Gastrocnemius medialis (tissue), 4 donors: Measurements from ENCODE around the gene DIPK1C. TPM values are rescaled to one million over a fixed set of nuclear protein-coding genes. Genes with fewer than 3 reads are reported as not detected.
A peak's percentile ranks its signal among the peaks of the same experiment; 100 is the strongest.

ENCODE experiments used
- ATAC-seq, 2 donors: fragments of 150-250 bp; one replicate each; pipeline ENCODE4 v1.9.1; 2016
- DNase-seq, 2 donors: peaks; one replicate each; pipeline ENCODE4 v3.0.0-alpha.2; 2019
- H3K27ac ChIP-seq, 4 donors: fragments of 200-600 bp; sonication (generic); 1 replicate in 1 of 4; 2 replicates in 3 of 4; pipeline ENCODE4 v1.5.1; 2016 to 2018; ENCODE audit warnings: mild to moderate bottlenecking in 2 of 4, moderate library complexity in 1 of 4
- H3K27me3 ChIP-seq, 3 donors: fragments of 200-600 bp; sonication (generic) in 2 of 3; 1 replicate in 1 of 3; 2 replicates in 2 of 3; pipeline versions ENCODE4 v1.5.1 to v1.6.0; 2016 to 2019; ENCODE audit warnings: mild to moderate bottlenecking in 1 of 3, moderate library complexity in 1 of 3
- H3K36me3 ChIP-seq, 2 donors: fragments of 200-600 bp; sonication (generic) in 1 of 2; one replicate each; pipeline ENCODE4 v1.5.1; 2017 to 2018
- H3K4me1 ChIP-seq, 2 donors: fragments of 200-600 bp; sonication (generic) in 1 of 2; one replicate each; pipeline ENCODE4 v1.5.1; 2016 to 2017; ENCODE audit warnings: mild to moderate bottlenecking in 2 of 2
- H3K4me3 ChIP-seq, 4 donors: fragments of 200-600 bp; sonication (generic) in 3 of 4; 1 replicate in 1 of 4; 2 replicates in 3 of 4; pipeline ENCODE4 v1.5.1; 2016 to 2019; ENCODE audit warnings: mild to moderate bottlenecking in 2 of 4
- H3K9me3 ChIP-seq, 3 donors: fragments of 200-600 bp; sonication (generic) in 2 of 3; 1 replicate in 1 of 3; 2 replicates in 2 of 3; pipeline ENCODE4 v1.5.1; 2016 to 2019
- CTCF ChIP-seq, 5 experiments: fragments of 450-650 bp in 3 of 5; fragments of 200-600 bp in 2 of 5; sonication (generic) in 2 of 5; IDR thresholded peaks in 4 of 5; conservative IDR thresholded peaks in 1 of 5; 1 replicate in 4 of 5; 2 replicates in 1 of 5; pipeline ENCODE4 v1.5.1; 2016 to 2019; ENCODE audit warnings: antibody characterized with exemption in 5 of 5, mild to moderate bottlenecking in 3 of 5, moderate library complexity in 3 of 5
- POLR2A ChIP-seq, 2 donors: fragments of 450-650 bp; IDR thresholded peaks; one replicate each; pipeline ENCODE4 v1.6.1; 2017; ENCODE audit warnings: antibody characterized with exemption in 2 of 2, mild to moderate bottlenecking in 2 of 2, moderate library complexity in 2 of 2
- in situ Hi-C, 4 donors: fragments of 200-750 bp; cut with MboI; loops; one replicate each; pipeline versions ENCODE4 v1.15.0 to v1.8.0; 2017; ENCODE audit warnings: low sequenced_read_pairs in 4 of 4
- intact Hi-C: fragments of 100-400 bp; cut with DNase I; formaldehyde crosslinking; loops from one replicate; pipeline ENCODE4 v1.15.1; 2023; ENCODE audit warnings: low total_unique reads
- total RNA-seq, 4 donors: library from RNA; depleted of rRNA; stranded (reverse); fragments of >200 nt; gene quantifications; one replicate each; pipeline versions ENCODE4 v1.1.0 to v1.2.3, GENCODE V29; 2016

The DIPK1C gene
- total RNA-seq, 4 donors from 2014 or later = 0.07 to 2.0 TPM; not detected in 2

DNA sequence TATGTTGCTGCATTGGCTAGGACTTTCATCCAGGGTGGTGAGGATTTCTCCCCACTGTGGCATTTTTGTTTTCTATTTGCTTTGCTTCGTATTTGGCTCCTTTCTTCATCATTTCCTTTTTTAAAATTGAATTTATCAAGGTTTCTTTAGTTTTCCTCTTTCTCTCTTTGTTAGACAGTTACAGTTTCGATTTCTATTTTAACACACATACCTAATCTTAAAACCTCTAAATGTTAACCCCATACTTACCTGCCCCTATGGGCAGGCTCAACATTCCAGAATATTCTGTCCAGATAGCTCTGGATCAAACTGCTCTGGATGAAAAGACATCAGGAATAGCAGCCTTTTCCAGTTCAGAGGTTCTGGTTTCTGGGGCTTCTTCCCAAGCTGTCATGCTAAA, 49.2 kb downstream of the DIPK1C start:
- ATAC-seq (no peak), DNase-seq (no peak)
- TF ChIP-seq POLR2A (IDR thresholded peaks at IDR 0.05) = no peak
- TF ChIP-seq CTCF (IDR thresholded peaks at IDR 0.05 in 4 of 5, conservative IDR thresholded peaks at IDR 0.05 in 1 of 5) = no peak
- H3K4me1 ChIP-seq = no peaks in the 10 kb centered on the region
- in situ Hi-C loops (no loop called here), intact Hi-C loops (no loop called here)
- H3K4me3 ChIP-seq = peak overlapping the region in 1 of 4 donors; percentile 10
- H3K36me3 ChIP-seq = no peaks in the 10 kb centered on the region
- H3K9me3 ChIP-seq = no peaks in the 10 kb centered on the region
- H3K27me3 ChIP-seq = peaks cover 0 to 4% (median 3%) of the 10 kb centered on the region in 3 donors
- no peak overlapping the region for H3K27ac ChIP-seq

GRCh38 chr18:74402806-74403433, 54.2 kb downstream of the DIPK1C start:
- H3K9me3 ChIP-seq = no peaks in the 10 kb centered on the region
- peaks cover 0 to 8% of the 10 kb centered on the region in 2 donors for H3K4me1 ChIP-seq
- no peaks in the 10 kb centered on the region for H3K36me3 ChIP-seq
- in situ Hi-C loops (no loop called here), intact Hi-C loops (no loop called here)
- ATAC-seq = no peak
- no peak overlapping the region for H3K27ac ChIP-seq
- no peak overlapping the region for H3K4me3 ChIP-seq
- DNase-seq = no peak
- TF ChIP-seq CTCF (IDR thresholded peaks at IDR 0.05 in 4 of 5, conservative IDR thresholded peaks at IDR 0.05 in 1 of 5) (no peak), POLR2A (IDR thresholded peaks at IDR 0.05) (no peak)
- H3K27me3 ChIP-seq = no peaks in the 10 kb centered on the region

DNA sequence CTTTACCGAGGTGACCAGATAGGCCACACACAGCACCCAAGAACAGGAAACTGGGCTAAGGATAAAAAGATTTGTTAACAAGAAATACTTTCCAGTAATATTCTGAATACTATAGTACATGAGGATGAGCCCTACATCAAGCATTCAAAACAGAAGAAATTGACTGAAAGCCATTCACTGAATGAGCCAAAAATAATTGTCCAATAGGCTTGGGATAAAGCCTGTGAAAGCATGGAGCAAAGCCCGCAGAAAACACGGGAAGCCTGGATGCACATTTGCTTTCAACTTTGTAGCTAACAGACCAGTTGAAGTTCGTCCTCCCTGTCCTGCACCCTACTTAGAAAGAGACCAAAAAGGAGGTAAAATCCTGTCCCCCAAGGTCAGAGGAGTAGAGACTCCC, 56.3 kb downstream of the DIPK1C start:
- H3K27me3 ChIP-seq = no peaks in the 10 kb centered on the region
- no peak overlapping the region for H3K4me3 ChIP-seq
- no peaks in the 10 kb centered on the region for H3K9me3 ChIP-seq
- TF ChIP-seq POLR2A (IDR thresholded peaks at IDR 0.05) (no peak), CTCF (IDR thresholded peaks at IDR 0.05 in 4 of 5, conservative IDR thresholded peaks at IDR 0.05 in 1 of 5) (no peak)
- no peak for DNase-seq
- H3K27ac ChIP-seq = no peak overlapping the region
- H3K4me1 ChIP-seq = peaks cover 3 to 8% of the 10 kb centered on the region in 2 donors
- in situ Hi-C loops (no loop called here), intact Hi-C loops (no loop called here)
- ATAC-seq = no peak
- H3K36me3 ChIP-seq = no peaks in the 10 kb centered on the region

DNA sequence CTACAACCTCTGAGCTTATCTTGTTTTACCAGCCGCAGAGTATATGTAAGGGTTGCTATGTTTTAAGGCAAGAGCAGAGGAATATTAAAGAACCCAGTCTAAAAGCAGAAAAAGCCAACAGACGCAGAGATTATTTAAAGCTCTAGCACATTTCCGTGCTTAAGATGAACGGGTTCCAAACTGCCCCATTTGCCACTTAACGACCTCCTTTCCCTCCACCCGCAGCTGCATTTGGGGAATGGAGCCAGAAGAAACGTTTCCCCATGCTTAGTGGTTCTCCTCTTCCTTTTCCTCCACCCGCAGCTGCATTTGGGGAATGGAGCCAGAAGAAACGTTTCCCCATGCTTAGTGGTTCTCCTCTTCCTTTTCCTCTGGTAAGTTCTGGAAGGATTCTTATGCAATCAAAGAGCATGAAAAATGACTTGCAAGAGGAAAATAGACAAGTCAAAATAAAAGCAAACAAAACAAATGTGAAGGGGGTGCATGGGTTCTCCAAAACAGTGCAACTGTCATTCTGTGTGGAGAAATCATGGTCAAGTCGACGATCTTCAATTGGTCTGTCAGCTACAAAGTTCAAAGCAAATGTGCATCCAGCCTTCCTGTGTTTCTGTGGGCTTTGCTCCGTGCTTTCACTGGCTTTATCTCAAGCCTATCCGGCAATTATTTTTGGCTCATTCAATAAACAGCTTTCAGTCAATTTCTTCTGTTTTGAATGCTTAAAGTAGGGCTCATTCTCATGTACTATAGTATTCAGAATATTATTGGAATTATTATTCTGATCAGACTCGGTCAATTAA, 57.8 kb downstream of the DIPK1C start:
- DNase-seq (peak in 1 of 2 donors; percentile 52), ATAC-seq (peak; percentile 53 to 54)
- Histone ChIP-seq H3K9me3 (no peaks in the 10 kb centered on the region), H3K4me3 (peak overlapping the region in 1 of 4 donors; percentile 17), H3K4me1 (peaks cover 3 to 8% of the 10 kb centered on the region in 2 donors), H3K27ac (peak overlapping the region in 2 of 4 donors; percentile 28 to 31), H3K36me3 (no peaks in the 10 kb centered on the region), H3K27me3 (no peaks in the 10 kb centered on the region)
- TF ChIP-seq POLR2A (IDR thresholded peaks at IDR 0.05) = no peak
- no peak for TF ChIP-seq CTCF (IDR thresholded peaks at IDR 0.05 in 4 of 5, conservative IDR thresholded peaks at IDR 0.05 in 1 of 5)
- in situ Hi-C loops (no loop called here), intact Hi-C loops (no loop called here)
